Hepatocyte (in vitro differentiated cells): ENCODE data around the gene CNTNAP2.

Experiments
- EZH2 ChIP-seq: fragments of 200-600 bp; sonication (generic); IDR thresholded peaks from 2 replicates; pipeline ENCODE4 v1.6.1; 2016; ENCODE audit warnings: antibody characterized with exemption, mild to moderate bottlenecking, borderline replicate concordance
- EZH2phosphoT487 ChIP-seq: fragments of 200-600 bp; sonication (generic); IDR thresholded peaks from one replicate; pipeline ENCODE4 v1.6.1; 2018; ENCODE audit warnings: antibody characterized with exemption, mild to moderate bottlenecking, low read depth, moderate library complexity; ENCODE audit not compliant: unreplicated experiment, severe bottlenecking
- TF ChIP-seq, protein P1 (sequence below): fragments of 200-600 bp; sonication (generic); IDR thresholded peaks from 2 replicates; pipeline ENCODE4 v1.5.1; 2016; ENCODE audit warnings: antibody characterized with exemption, mild to moderate bottlenecking; ENCODE audit not compliant: poor library complexity

DNA sequence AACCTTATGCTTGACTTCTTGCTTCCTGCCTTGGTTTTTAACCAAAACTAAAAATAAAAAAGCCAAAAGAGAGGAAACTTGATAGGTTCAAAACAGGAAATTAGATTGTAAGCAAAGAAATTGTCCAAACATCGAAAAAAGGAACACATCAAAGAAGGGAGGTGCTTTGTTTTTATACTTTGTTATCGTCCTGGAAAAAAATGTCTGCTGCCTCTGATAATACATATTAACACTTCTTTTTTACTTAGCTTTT is 2187.4 kb downstream of the CNTNAP2 start:
- TF ChIP-seq, protein P1, sequence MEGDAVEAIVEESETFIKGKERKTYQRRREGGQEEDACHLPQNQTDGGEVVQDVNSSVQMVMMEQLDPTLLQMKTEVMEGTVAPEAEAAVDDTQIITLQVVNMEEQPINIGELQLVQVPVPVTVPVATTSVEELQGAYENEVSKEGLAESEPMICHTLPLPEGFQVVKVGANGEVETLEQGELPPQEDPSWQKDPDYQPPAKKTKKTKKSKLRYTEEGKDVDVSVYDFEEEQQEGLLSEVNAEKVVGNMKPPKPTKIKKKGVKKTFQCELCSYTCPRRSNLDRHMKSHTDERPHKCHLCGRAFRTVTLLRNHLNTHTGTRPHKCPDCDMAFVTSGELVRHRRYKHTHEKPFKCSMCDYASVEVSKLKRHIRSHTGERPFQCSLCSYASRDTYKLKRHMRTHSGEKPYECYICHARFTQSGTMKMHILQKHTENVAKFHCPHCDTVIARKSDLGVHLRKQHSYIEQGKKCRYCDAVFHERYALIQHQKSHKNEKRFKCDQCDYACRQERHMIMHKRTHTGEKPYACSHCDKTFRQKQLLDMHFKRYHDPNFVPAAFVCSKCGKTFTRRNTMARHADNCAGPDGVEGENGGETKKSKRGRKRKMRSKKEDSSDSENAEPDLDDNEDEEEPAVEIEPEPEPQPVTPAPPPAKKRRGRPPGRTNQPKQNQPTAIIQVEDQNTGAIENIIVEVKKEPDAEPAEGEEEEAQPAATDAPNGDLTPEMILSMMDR, result no peak
- TF ChIP-seq EZH2phosphoT487 (no peak), EZH2 (no peak)
